Adrenal gland (tissue), 12 donors: ENCODE results near the gene CLEC17A. TPM values are rescaled to one million over a fixed set of nuclear protein-coding genes. Genes with fewer than 3 reads are reported as not detected.

Source experiments
- DNase-seq, 7 donors: peaks; one replicate each; pipeline ENCODE4 v3.0.0-alpha.2; 2019 to 2020
- H3K27ac ChIP-seq, 5 donors: fragments of 200-600 bp; sonication (generic) in 4 of 5; 1 replicate in 3 of 5; 2 replicates in 2 of 5; pipeline versions ENCODE4 v1.5.1 to v1.8.0; 2016 to 2020; ENCODE audit warnings: mild to moderate bottlenecking in 1 of 5
- H3K27me3 ChIP-seq: fragments of 200-600 bp; 2 replicates; pipeline ENCODE4 v1.8.0; 2021
- H3K36me3 ChIP-seq, 2 donors: fragments of 200-600 bp; replicated peaks in 1 of 2; 1 replicate in 1 of 2; 2 replicates in 1 of 2; pipeline versions ENCODE4 v1.5.1 to v1.8.0; 2018 to 2022
- H3K4me1 ChIP-seq, 2 donors: fragments of 200-600 bp; replicated peaks in 1 of 2; 1 replicate in 1 of 2; 2 replicates in 1 of 2; pipeline versions ENCODE4 v1.5.1 to v1.8.0; 2018 to 2021
- H3K4me3 ChIP-seq, 4 donors: fragments of 200-600 bp; sonication (generic) in 3 of 4; one replicate each; pipeline ENCODE4 v1.5.1; 2016 to 2018
- H3K9me3 ChIP-seq, 3 donors: fragments of 200-600 bp; sonication (generic) in 1 of 3; replicated peaks in 1 of 3; 1 replicate in 2 of 3; 2 replicates in 1 of 3; pipeline versions ENCODE4 v1.5.1 to v1.8.0; 2016 to 2021
- POLR2A ChIP-seq, 2 donors: fragments of 450-650 bp; IDR thresholded peaks; one replicate each; pipeline ENCODE4 v1.6.1; 2017; ENCODE audit warnings: antibody characterized with exemption in 2 of 2, mild to moderate bottlenecking in 2 of 2, moderate library complexity in 1 of 2
- WGBS, 4 donors: extraction: QIAGEN DNeasy Blood & Tissue Kit in 2 of 4; methylation state at CpG; one replicate each; pipeline versions ENCODE4 v1.1.5 to v1.1.7; 2013 to 2017; 5-methylcytosine and 5-hydroxymethylcytosine counted together
- intact Hi-C, 2 donors: fragments of 100-400 bp; cut with DNase I; formaldehyde crosslinking; loops; one replicate each; pipeline versions ENCODE4 v1.14.1 to v1.15.0; 2022 to 2023
- polyA plus RNA-seq, 3 donors: library from polyadenylated mRNA; stranded (reverse); fragments of 200-250 nt in 2 of 3; fragments of 350-450 nt in 1 of 3; fragmentation: Illumina TruSeq in 1 of 3; extraction: RNeasy Lipid Tissue Mini Kit (QIAGEN cat#74804) in 1 of 3; gene quantifications; one replicate each; pipeline ENCODE4 v1.2.3, GENCODE V29; 2013 to 2014
- total RNA-seq, 9 donors: library from RNA; depleted of rRNA in 4 of 9; stranded (reverse); fragments of >200 nt in 4 of 9; fragments of 120-200 nt in 1 of 9; fragmentation: NEBNext Ultra II Directional in 1 of 9; extraction: Animal tissue kit (Norgen Biotek cat#: 25700) in 1 of 9; gene quantifications; one replicate each; pipeline versions ENCODE4 v1.1.0 to v1.2.4, GENCODE V29; 2013 to 2023
- TF ChIP-seq, protein P1 (sequence below), 6 experiments: fragments of 450-650 bp in 4 of 6; fragments of 200-600 bp in 2 of 6; sonication (generic) in 1 of 6; IDR thresholded peaks; 1 replicate in 5 of 6; 2 replicates in 1 of 6; pipeline versions ENCODE4 v1.5.1 to v1.8.0; 2016 to 2021; ENCODE audit warnings: antibody characterized with exemption in 6 of 6, mild to moderate bottlenecking in 2 of 6, moderate library complexity in 1 of 6
- donor health status: healthy with polysubstance abuse.
- donor health status: Bipolar disorder and iron deficiency.
- donor health status: DM: yes; HTN: yes; CAD: no.
- donor health status: DM: no; HTN: no; CAD: no.
- donor health status: DM: no; HTN: no; CAD: no.
- donor health status: DM: yes; HTN: yes; CAD: no.

CLEC17A gene
- total and polyA plus RNA-seq, 12 donors, result 0.03 to 0.16 TPM; not detected in 10

DNA sequence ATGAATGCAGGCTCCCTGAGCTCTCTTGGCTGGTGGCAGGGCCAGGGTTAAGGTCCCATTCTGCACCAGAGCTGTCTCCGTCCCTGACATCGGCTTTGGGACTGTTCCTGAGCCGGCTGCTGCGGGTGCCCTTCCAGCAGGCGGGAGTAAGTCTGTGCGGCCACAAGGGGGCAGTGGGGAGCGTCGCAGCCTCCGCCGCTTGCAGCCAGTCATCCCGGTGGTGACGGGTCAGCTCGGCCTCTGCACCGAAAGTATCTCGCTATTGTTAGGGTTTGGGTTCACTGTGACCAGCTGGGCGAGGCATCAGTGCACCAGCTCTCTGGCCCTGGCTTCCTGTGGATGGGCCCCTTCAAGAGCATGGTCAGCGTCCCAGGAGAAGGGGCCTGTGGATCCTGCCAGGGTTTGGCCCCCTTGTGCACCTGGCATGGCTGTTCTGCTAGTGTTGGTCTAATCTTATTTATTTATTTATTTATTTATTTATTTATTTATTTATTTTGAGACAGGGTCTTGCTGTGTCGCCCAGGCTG is 26.2 kb upstream of the CLEC17A start:
- Histone ChIP-seq H3K4me1 (peaks cover 30 to 53% of the 10 kb centered on the region in 2 donors), H3K36me3 (no peaks in the 10 kb centered on the region), H3K27ac (peak overlapping the region in 3 of 5 donors; percentile 0 to 67 (median 43)), H3K4me3 (no peak overlapping the region), H3K27me3 (no peaks in the 10 kb centered on the region), H3K9me3 (no peaks in the 10 kb centered on the region)
- intact Hi-C loops, result no loop called here
- peak; percentile 74 to 86 (median 83) for DNase-seq
- TF ChIP-seq, protein P1, sequence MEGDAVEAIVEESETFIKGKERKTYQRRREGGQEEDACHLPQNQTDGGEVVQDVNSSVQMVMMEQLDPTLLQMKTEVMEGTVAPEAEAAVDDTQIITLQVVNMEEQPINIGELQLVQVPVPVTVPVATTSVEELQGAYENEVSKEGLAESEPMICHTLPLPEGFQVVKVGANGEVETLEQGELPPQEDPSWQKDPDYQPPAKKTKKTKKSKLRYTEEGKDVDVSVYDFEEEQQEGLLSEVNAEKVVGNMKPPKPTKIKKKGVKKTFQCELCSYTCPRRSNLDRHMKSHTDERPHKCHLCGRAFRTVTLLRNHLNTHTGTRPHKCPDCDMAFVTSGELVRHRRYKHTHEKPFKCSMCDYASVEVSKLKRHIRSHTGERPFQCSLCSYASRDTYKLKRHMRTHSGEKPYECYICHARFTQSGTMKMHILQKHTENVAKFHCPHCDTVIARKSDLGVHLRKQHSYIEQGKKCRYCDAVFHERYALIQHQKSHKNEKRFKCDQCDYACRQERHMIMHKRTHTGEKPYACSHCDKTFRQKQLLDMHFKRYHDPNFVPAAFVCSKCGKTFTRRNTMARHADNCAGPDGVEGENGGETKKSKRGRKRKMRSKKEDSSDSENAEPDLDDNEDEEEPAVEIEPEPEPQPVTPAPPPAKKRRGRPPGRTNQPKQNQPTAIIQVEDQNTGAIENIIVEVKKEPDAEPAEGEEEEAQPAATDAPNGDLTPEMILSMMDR (IDR thresholded peaks at IDR 0.05), result peak; percentile 85 to 97 (median 90)
- TF ChIP-seq POLR2A (IDR thresholded peaks at IDR 0.05), result no peak
- WGBS, 4 donors, result 9 to 72% (median 11%) methylated on average over 2 to 18 of the region's 18 CpGs

DNA sequence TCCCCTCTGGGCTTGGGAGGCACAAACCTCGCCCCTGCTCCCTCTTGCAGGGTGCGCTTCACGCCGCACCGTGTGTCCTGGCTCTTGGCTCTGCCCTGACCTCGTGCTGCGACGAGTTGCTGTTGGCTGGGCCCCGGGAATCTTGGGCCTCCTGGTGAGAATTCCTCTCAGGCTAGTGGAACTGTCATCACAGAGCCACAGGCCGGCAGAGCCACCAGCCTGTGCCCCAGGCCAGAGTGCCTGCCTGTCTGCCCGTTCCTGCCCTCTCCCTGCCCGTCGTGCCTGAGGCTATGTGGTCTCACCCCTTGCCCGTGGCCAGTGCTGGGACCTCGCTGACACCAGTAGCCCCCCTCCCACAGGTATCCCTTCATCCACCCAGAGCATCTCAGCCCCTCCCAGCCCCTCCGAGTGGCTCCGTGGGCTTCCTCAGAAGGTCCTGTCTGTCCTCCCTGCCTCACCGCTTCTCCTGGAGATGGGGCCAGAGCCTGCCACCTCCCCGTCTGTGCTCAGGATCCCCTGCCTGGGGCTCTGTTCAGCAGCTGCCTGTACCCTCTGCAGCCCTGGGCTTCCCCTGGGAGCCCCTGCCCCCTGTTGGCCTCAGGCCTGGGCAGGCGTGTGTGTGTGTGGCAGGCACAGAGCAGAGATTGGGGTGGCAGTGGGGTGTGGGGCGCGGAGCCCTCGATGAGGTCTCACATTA is 24.4 kb upstream of the CLEC17A start:
- intact Hi-C loops, result no loop called here
- 82 to 86% (median 84%) methylated on average over 9 to 23 of the region's 23 CpGs for WGBS, 4 donors
- Histone ChIP-seq H3K36me3 (no peaks in the 10 kb centered on the region), H3K4me1 (peaks cover 20 to 49% of the 10 kb centered on the region in 2 donors), H3K27ac (no peak overlapping the region), H3K9me3 (no peaks in the 10 kb centered on the region), H3K27me3 (no peaks in the 10 kb centered on the region), H3K4me3 (no peak overlapping the region)
- DNase-seq, result no peak
- TF ChIP-seq, protein P1 (IDR thresholded peaks at IDR 0.05), result no peak
- TF ChIP-seq POLR2A (IDR thresholded peaks at IDR 0.05), result no peak

DNA sequence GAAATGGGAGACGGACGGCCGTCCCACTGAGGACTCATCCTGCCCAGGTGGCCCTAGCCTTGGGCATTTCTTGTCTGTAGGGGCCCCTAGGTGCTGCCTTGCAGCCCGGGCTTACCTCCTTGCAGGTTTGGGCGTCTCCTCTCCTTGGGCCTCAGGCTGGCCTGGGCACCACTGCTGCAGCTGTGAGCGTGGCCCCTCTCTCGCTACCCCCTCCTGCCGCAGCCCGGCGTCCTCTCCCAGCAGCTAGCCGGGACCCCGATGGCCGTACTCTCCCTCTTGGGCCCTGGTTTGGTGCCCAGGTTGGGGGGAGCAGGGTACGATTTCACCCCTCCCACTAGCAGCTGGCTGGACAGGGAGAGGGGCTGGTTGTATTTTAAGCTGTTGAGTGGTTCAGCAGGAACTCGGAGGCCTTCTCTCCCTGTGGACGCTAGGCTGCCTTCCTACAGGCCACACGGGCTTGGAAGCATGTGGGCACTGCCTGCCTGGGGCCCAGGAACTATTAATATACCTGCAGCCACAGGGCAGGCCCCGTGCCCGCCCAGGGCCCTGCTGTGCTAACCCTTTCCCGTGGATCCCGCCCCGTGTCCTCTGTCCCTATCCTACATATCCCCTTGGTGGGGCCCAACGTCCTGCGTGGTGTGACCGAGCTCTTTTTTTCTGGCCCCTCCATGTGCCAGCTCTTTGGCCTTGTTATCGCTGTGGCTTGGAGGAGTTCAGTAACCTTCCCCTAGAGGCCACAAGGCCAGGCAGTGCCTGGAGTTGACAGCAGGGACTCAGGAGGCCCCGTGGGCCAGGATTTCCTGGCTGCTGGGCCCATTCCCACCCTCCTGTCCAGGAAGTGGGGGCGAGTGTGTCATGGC is 22.7 kb upstream of the CLEC17A start:
- intact Hi-C loops, result loop anchor here in 1 of 2 donors (10.0 kb wide), 1 partner anchor 125 kb away; no protein-coding TSS in a partner anchor
- H3K9me3 ChIP-seq, result no peaks in the 10 kb centered on the region
- no peaks in the 10 kb centered on the region for H3K27me3 ChIP-seq
- WGBS, 4 donors, result 51 to 58% (median 56%) methylated on average over 12 to 28 of the region's 28 CpGs
- peak overlapping the region; percentile 18 to 88 (median 74) for H3K27ac ChIP-seq
- H3K4me1 ChIP-seq, result peaks cover 20 to 42% of the 10 kb centered on the region in 2 donors
- H3K4me3 ChIP-seq, result no peak overlapping the region
- DNase-seq, result peak in 3 of 7 donors; percentile 59 to 64 (median 61)
- H3K36me3 ChIP-seq, result peaks cover 0 to 5% of the 10 kb centered on the region in 2 donors
- no peak for TF ChIP-seq POLR2A (IDR thresholded peaks at IDR 0.05)
- TF ChIP-seq, protein P1 (IDR thresholded peaks at IDR 0.05), result no peak

DNA sequence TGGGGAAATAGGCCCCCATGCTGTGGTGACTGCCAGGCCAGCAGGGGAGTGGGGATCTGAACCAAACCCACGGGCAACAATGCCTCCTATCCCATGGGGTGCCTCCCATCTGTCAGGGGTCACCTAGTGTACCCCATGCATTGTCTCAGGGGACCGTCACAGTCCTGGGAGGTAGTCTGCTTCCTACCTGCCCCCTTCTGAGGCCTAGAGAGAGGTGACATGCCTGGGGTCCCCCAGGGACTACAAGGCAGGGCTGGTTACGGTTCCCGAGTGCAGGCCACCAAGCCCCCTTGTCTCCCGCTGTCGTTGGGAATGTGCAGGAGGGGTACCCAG is 22.1 kb upstream of the CLEC17A start:
- no peak for TF ChIP-seq POLR2A (IDR thresholded peaks at IDR 0.05)
- TF ChIP-seq, protein P1 (IDR thresholded peaks at IDR 0.05), result no peak
- H3K27ac ChIP-seq, result peak overlapping the region; percentile 18 to 88 (median 74)
- no peaks in the 10 kb centered on the region for H3K9me3 ChIP-seq
- intact Hi-C loops, result loop anchor here in 1 of 2 donors (10.0 kb wide), 1 partner anchor 124 kb away; no protein-coding TSS in a partner anchor
- peaks cover 20 to 41% of the 10 kb centered on the region in 2 donors for H3K4me1 ChIP-seq
- 79 to 80% (median 80%) methylated on average over 6 of the region's 6 CpGs; no CpG with 5 or more reads in 1 of the 4 donors for WGBS, 4 donors
- H3K4me3 ChIP-seq, result no peak overlapping the region
- H3K27me3 ChIP-seq, result no peaks in the 10 kb centered on the region
- DNase-seq, result no peak
- peaks cover 0 to 11% of the 10 kb centered on the region in 2 donors for H3K36me3 ChIP-seq
